ENCODE results near the gene SRC. TPM values are rescaled to one million over a fixed set of nuclear protein-coding genes. Genes with fewer than 3 reads are reported as not detected.
"Not testable (repeated sequence)": the region's sequence is repeated elsewhere in the genome, so short reads cannot be mapped to it uniquely, and the experiment has no call there.

The SRC gene
- total and polyA plus RNA-seq, 3 donors from 2014 or later: 90.3 to 179 (median 143) TPM

GRCh38 chr20:37336369-37337207 is 9.4 kb upstream of the SRC start:
- intact Hi-C loops (cut with DNase I; ENCODE audit: low total_unique reads): no loop called here
- H3K27me3 ChIP-seq: no peaks in the 10 kb centered on the region
- H3K4me1 ChIP-seq: peaks cover 33% of the 10 kb centered on the region
- no peak overlapping the region for H3K27ac ChIP-seq
- H3K9me3 ChIP-seq: no peaks in the 10 kb centered on the region
- no peak for TF ChIP-seq POLR2A (IDR thresholded peaks at IDR 0.05)
- TF ChIP-seq, protein P1, sequence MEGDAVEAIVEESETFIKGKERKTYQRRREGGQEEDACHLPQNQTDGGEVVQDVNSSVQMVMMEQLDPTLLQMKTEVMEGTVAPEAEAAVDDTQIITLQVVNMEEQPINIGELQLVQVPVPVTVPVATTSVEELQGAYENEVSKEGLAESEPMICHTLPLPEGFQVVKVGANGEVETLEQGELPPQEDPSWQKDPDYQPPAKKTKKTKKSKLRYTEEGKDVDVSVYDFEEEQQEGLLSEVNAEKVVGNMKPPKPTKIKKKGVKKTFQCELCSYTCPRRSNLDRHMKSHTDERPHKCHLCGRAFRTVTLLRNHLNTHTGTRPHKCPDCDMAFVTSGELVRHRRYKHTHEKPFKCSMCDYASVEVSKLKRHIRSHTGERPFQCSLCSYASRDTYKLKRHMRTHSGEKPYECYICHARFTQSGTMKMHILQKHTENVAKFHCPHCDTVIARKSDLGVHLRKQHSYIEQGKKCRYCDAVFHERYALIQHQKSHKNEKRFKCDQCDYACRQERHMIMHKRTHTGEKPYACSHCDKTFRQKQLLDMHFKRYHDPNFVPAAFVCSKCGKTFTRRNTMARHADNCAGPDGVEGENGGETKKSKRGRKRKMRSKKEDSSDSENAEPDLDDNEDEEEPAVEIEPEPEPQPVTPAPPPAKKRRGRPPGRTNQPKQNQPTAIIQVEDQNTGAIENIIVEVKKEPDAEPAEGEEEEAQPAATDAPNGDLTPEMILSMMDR (IDR thresholded peaks at IDR 0.05): no peak
- 30 to 32% methylated on average over 7 to 11 of the region's 11 CpGs for WGBS, 2 donors
- no peak overlapping the region for H3K4me3 ChIP-seq
- no peaks in the 10 kb centered on the region for H3K36me3 ChIP-seq (ENCODE audit: low read depth, missing control alignments)
- peak; percentile 66 for DNase-seq

GRCh38 chr20:37337208-37337991 is 8.5 kb upstream of the SRC start:
- H3K4me3 ChIP-seq: no peak overlapping the region
- DNase-seq: no peak
- intact Hi-C loops (cut with DNase I; ENCODE audit: low total_unique reads): no loop called here
- no peak for TF ChIP-seq POLR2A (IDR thresholded peaks at IDR 0.05)
- TF ChIP-seq, protein P1 (IDR thresholded peaks at IDR 0.05): no peak
- 74 to 77% methylated on average over 8 of the region's 8 CpGs for WGBS, 2 donors
- no peak overlapping the region for H3K27ac ChIP-seq
- no peaks in the 10 kb centered on the region for H3K9me3 ChIP-seq
- peaks cover 33% of the 10 kb centered on the region for H3K4me1 ChIP-seq
- H3K27me3 ChIP-seq: no peaks in the 10 kb centered on the region
- no peaks in the 10 kb centered on the region for H3K36me3 ChIP-seq (ENCODE audit: low read depth, missing control alignments)

DNA sequence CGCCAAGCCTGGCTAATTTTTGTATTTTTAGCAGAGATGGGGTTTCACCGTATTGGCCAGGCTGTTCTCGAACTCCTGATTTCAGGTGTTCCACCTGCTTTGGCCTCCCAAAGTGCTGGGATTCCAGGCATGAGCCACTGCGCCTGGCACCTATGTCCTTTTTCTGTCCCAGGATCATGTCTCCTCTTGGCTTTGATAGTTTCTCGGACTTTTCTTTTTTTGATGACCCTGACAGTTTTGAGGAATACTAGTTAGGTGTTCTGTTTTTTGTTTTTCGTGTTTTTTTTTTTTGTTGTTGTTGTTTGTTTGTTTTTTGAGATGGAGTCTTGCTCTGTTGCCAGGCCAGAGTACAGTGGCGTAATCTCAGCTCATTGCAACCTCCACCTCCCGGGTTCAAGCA is 7.6 kb upstream of the SRC start:
- intact Hi-C loops (cut with DNase I; ENCODE audit: low total_unique reads); H3K27me3 ChIP-seq; H3K4me3 ChIP-seq; H3K36me3 ChIP-seq (ENCODE audit: low read depth, missing control alignments); DNase-seq; H3K9me3 ChIP-seq; H3K27ac ChIP-seq: not testable (repeated sequence)
- WGBS, 2 donors: 89% methylated on average over 8 of the region's 8 CpGs
- H3K4me1 ChIP-seq: peaks cover 34% of the 10 kb centered on the region

- Histone ChIP-seq H3K4me1 (peaks cover 40% of the 10 kb centered on the region), H3K4me3 (no peak overlapping the region), H3K9me3 (no peaks in the 10 kb centered on the region), H3K36me3 (ENCODE audit: low read depth, missing control alignments) (no peaks in the 10 kb centered on the region), H3K27me3 (no peaks in the 10 kb centered on the region), H3K27ac (no peak overlapping the region)
- DNase-seq: no peak
- intact Hi-C loops (cut with DNase I; ENCODE audit: low total_unique reads): no loop called here
- TF ChIP-seq, protein P1 (IDR thresholded peaks at IDR 0.05): no peak
- TF ChIP-seq POLR2A (IDR thresholded peaks at IDR 0.05): no peak
- WGBS, 2 donors: 67 to 74% methylated on average over 4 of the region's 4 CpGs
Observed at GRCh38 chr20:37339208-37339607, 6.7 kb upstream of the SRC start.

DNA sequence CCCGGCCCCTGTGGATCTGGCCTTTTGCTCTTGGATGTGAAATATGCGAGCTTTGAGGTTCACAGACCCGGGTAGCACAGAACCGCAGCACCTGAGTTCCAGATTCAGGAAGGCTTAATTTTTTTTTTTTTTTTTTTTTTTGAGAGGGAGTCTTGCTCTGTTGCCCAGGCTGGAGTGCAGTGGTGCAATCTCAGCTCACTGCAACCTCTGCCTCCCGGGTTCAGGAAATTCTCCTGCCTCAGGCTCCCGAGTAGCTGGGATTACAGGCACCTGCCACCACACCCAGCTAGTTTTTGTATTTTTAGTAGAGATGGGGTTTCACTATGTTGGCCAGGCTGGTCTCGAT is 6.2 kb upstream of the SRC start:
- 76 to 85% methylated on average over 7 of the region's 7 CpGs for WGBS, 2 donors
- H3K36me3 ChIP-seq (ENCODE audit: low read depth, missing control alignments); H3K27me3 ChIP-seq; H3K4me3 ChIP-seq; intact Hi-C loops (cut with DNase I; ENCODE audit: low total_unique reads); H3K27ac ChIP-seq; DNase-seq; H3K9me3 ChIP-seq: not testable (repeated sequence)
- H3K4me1 ChIP-seq: peaks cover 40% of the 10 kb centered on the region
